Endothelial cell (in vitro differentiated cells): ENCODE results near the gene KLF1. TPM values are rescaled to one million over a fixed set of nuclear protein-coding genes. Genes with fewer than 3 reads are reported as not detected.

ENCODE experiments used
- DNase-seq: peaks from one replicate; pipeline ENCODE4 v3.0.0; 2021; ENCODE audit warnings: low spot score
- H3K27ac Mint-ChIP-seq: one replicate; pipeline ENCODE4 v1.8.0; 2021; ENCODE audit warnings: mixed read lengths, inconsistent platforms; ENCODE audit not compliant: unreplicated experiment
- H3K27me3 Mint-ChIP-seq: one replicate; pipeline ENCODE4 v1.8.0; 2021; ENCODE audit warnings: mild to moderate bottlenecking, moderate library complexity, mixed read lengths, inconsistent platforms; ENCODE audit not compliant: unreplicated experiment
- H3K36me3 Mint-ChIP-seq: one replicate; pipeline ENCODE4 v1.8.0; 2021; ENCODE audit warnings: mild to moderate bottlenecking, low read depth, mixed read lengths, inconsistent platforms; ENCODE audit not compliant: unreplicated experiment
- H3K4me1 Mint-ChIP-seq: one replicate; pipeline ENCODE4 v1.8.0; 2021; ENCODE audit warnings: mild to moderate bottlenecking, mixed read lengths, inconsistent platforms; ENCODE audit not compliant: unreplicated experiment
- H3K4me3 Mint-ChIP-seq: one replicate; pipeline ENCODE4 v1.8.0; 2021; ENCODE audit warnings: mild to moderate bottlenecking, mixed read lengths, inconsistent platforms; ENCODE audit not compliant: unreplicated experiment
- H3K9me3 Mint-ChIP-seq: one replicate; pipeline ENCODE4 v1.8.0; 2021; ENCODE audit warnings: mixed read lengths, inconsistent platforms; ENCODE audit not compliant: unreplicated experiment
- CTCF ChIP-seq: fragments of 200-600 bp; sonication (generic); IDR thresholded peaks from one replicate; pipeline ENCODE4 v1.5.0; 2021; ENCODE audit warnings: antibody characterized with exemption; ENCODE audit not compliant: unreplicated experiment
- total RNA-seq: library from RNA; stranded (reverse); fragmentation: NEBNext Ultra II Directional; extraction: Animal tissue kit (Norgen Biotek cat#: 25700); gene quantifications from one replicate; pipeline ENCODE4 v1.2.1, GENCODE V29; 2021; ENCODE audit not compliant: unreplicated experiment

Gene KLF1
- total RNA-seq, 1 donor from 2014 or later: 0.54 TPM

DNA sequence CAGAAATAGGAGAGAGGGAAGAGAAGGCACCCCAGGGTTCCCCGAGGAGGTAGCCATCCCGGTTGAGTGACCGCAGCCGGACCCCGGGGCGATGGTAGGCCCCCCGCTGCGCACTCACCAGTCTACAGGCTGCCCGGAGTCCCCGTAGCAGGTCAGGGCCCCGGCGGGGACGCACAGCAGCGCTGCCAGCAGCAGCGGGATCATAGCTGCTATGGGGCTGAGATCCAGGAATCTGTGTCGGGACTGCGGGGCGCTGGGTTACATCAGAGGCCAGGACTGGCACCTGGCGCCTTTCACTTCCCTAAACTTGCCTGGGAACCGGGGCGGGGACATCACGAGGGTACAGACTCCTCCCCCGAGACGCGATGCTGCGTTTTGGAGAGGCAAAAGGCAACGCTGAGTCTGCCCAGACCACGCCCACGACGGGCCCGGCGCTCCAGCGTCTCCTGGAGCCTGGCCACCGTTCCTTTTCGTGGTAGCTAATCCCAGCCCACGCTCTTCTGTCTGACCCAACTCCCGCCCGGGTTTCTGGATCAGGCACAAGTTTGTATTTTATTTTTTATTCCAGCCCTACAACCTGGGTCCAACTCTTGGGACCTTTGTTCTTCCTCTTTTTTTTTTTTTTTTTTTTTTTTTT, 5.7 kb downstream of the KLF1 start, which contains the start of gene DNASE2:
TSS of gene DNASE2 (minus strand) at position 278 of the 637 bp plus-strand sequence. CDS start at position 204, 74 bp downstream.
- Mint-ChIP-seq H3K9me3 (no peaks in the 10 kb centered on the region), H3K4me1 (peaks cover under 1% of the 10 kb centered on the region), H3K36me3 (peaks cover 3% of the 10 kb centered on the region), H3K4me3 (peak within 1 kb of the TSS; percentile 88), H3K27me3 (peaks cover 7% of the 10 kb centered on the region), H3K27ac (no peak within 1 kb of the TSS)
- DNase-seq: peak; percentile 70
- TF ChIP-seq CTCF: no peak

DNA sequence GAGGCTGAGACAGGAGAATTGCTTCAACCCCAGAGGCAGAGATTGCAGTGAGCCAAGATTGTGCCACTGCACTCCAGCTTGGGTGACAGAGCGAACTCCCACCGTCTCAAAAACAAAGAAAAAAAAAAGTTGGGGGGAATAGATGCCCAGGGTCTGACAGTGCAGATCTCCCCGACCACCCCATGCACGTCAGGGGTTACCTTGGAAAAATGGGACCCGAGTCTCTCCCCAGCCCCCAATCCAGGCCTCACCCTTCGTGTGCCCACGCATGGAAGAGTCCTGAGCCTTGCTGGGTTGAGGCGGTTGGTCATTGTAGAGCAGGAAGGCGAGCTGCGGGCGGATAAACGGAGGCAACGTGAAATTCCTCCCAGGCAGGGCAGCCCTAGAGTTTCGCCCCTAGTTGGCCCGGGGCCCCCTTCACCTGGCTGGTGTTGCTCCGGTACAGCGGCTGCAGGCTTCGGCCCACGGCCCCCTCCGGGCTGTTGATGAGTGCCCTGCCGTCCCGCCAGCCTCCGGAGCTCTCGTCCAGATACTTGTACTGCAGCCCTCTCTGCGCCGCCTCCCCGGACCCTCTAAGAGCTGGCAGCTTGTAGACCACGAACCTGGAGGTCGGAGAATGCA, 6.3 kb downstream of the KLF1 start:
- Mint-ChIP-seq H3K9me3 (no peaks in the 10 kb centered on the region), H3K27ac (no peak overlapping the region), H3K4me3 (peak overlapping the region; percentile 88), H3K36me3 (peaks cover 3% of the 10 kb centered on the region), H3K4me1 (no peaks in the 10 kb centered on the region), H3K27me3 (peaks cover 7% of the 10 kb centered on the region)
- TF ChIP-seq CTCF: no peak
- DNase-seq: peak; percentile 37

DNA sequence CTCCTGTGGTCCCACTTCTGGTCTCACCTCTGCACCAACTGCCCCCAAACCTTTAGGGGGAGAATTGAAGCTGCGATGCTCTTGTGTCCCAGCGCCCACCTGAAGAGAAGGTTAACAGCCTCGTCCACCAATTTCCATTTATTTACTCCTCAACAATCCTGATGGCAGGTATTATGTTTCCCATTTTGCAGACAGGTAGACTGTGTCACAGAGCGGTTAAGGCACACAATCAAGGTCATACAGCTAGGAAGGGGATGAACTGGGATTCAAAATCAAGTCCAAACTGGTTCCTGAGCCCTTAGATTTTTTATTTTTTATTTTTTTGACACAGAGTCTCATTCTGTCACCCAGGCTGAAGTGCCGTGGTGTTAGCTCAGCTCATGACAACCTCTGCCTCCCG, 11.9 kb downstream of the KLF1 start:
- no peaks in the 10 kb centered on the region for H3K4me1 Mint-ChIP-seq
- no peak for TF ChIP-seq CTCF
- H3K36me3 Mint-ChIP-seq: peaks cover 12% of the 10 kb centered on the region
- no peaks in the 10 kb centered on the region for H3K9me3 Mint-ChIP-seq
- H3K27me3 Mint-ChIP-seq: peaks cover 3% of the 10 kb centered on the region
- H3K27ac Mint-ChIP-seq: no peak overlapping the region
- no peak overlapping the region for H3K4me3 Mint-ChIP-seq
- no peak for DNase-seq

DNA sequence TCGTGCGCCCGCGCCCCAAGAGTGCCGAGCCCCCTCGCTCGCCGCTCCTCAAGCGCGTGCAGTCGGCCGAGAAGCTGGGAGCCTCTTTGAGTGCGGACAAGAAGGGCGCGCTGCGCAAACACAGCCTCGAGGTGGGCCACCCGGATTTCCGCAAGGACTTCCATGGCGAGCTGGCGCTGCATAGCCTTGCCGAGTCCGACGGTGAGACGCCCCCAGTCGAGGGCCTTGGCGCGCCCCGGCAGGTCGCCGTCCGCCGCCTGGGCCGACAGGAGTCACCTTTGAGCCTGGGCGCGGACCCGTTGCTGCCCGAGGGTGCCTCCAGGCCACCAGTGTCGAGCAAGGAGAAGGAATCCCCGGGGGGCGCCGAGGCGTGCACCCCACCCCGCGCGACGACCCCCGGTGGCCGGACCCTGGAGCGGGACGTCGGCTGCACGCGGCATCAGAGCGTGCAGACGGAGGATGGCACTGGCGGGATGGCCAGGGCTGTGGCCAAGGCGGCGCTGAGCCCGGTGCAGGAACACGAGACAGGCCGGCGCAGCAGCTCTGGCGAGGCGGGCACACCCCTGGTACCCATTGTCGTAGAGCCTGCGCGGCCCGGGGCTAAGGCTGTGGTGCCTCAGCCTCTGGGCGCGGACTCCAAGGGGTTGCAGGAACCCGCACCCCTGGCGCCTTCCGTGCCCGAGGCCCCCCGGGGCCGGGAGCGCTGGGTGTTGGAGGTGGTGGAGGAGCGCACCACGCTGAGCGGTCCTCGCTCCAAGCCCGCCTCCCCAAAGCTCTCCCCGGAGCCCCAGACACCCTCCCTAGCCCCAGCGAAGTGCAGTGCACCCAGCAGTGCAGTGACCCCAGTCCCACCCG, 12.9 kb downstream of the KLF1 start:
- no peak overlapping the region for H3K27ac Mint-ChIP-seq
- peaks cover 3% of the 10 kb centered on the region for H3K27me3 Mint-ChIP-seq
- no peak for DNase-seq
- no peak for TF ChIP-seq CTCF
- H3K36me3 Mint-ChIP-seq: peaks cover 12% of the 10 kb centered on the region
- H3K9me3 Mint-ChIP-seq: no peaks in the 10 kb centered on the region
- no peak overlapping the region for H3K4me3 Mint-ChIP-seq
- H3K4me1 Mint-ChIP-seq: no peaks in the 10 kb centered on the region
